Activated B cell treated with CpG ODN at 0.5 μM for 24 hours (primary cell): ENCODE results near the gene PPIL6. TPM values are rescaled to one million over a fixed set of nuclear protein-coding genes. Genes with fewer than 3 reads are reported as not detected.

Source experiments
- ATAC-seq: fragments of 200-7000 bp; cut with Tn5 transposase; one replicate; pipeline ENCODE4 v1.10.0; 2021; ENCODE audit warnings: low read depth, mild to moderate bottlenecking, moderate library complexity
- CTCF ChIA-PET: fragments of 350-600 bp; sonication (Branson Sonifier 250); formaldehyde crosslinking; loops from one replicate; lab custom pipeline; 2021; ENCODE audit warnings: antibody characterized with exemption; lab: Charles Lee
- POLR2A ChIA-PET: fragments of 350-600 bp; sonication (Branson Sonifier 250); formaldehyde crosslinking; loops from one replicate; lab custom pipeline; 2021; ENCODE audit warnings: antibody characterized with exemption; lab: Charles Lee
- DNase-seq: peaks from one replicate; pipeline ENCODE4 v3.0.0; 2022
- H3K27ac Mint-ChIP-seq: one replicate; pipeline ENCODE4 v1.8.0; 2020; ENCODE audit warnings: mixed read lengths
- H3K27me3 Mint-ChIP-seq: one replicate; pipeline ENCODE4 v1.8.0; 2021; ENCODE audit warnings: mixed read lengths
- H3K36me3 Mint-ChIP-seq: one replicate; pipeline ENCODE4 v1.8.0; 2021; ENCODE audit warnings: low read depth, mixed read lengths
- H3K4me1 Mint-ChIP-seq: one replicate; pipeline ENCODE4 v1.8.0; 2021; ENCODE audit warnings: mixed read lengths
- H3K4me3 Mint-ChIP-seq: one replicate; pipeline ENCODE4 v1.8.0; 2020; ENCODE audit warnings: mild to moderate bottlenecking, mixed read lengths
- H3K9me3 Mint-ChIP-seq: one replicate; pipeline ENCODE4 v1.8.0; 2020; ENCODE audit warnings: mixed read lengths
- intact Hi-C: fragments of 100-400 bp; cut with micrococcal nuclease; formaldehyde crosslinking; loops from one replicate; pipeline ENCODE4 v1.15.1; 2024
- total RNA-seq: library from RNA; stranded (reverse); gene quantifications from 2 replicates; pipeline ENCODE4 v1.2.3, GENCODE V29; 2022
- TF ChIP-seq, protein P1 (sequence below): fragments of 200-600 bp; IDR thresholded peaks from one replicate; pipeline ENCODE4 v1.8.0; 2022; ENCODE audit warnings: antibody characterized with exemption, mild to moderate bottlenecking

The PPIL6 gene
- total RNA-seq, 1 donor from 2014 or later = 0.91 TPM

- intact Hi-C loops = no loop called here
- DNase-seq (no peak), ATAC-seq (no peak)
- ChIA-PET CTCF (no interaction called here), POLR2A (interaction anchor here (0.8 kb wide), 1 partner anchor 19 kb away, joined by 3 read pairs; no protein-coding TSS in a partner anchor)
- Mint-ChIP-seq H3K9me3 (no peaks in the 10 kb centered on the region), H3K4me1 (peaks cover 7% of the 10 kb centered on the region), H3K4me3 (no peak overlapping the region), H3K36me3 (peaks cover 1% of the 10 kb centered on the region), H3K27ac (no peak overlapping the region), H3K27me3 (no peaks in the 10 kb centered on the region)
- TF ChIP-seq, protein P1, sequence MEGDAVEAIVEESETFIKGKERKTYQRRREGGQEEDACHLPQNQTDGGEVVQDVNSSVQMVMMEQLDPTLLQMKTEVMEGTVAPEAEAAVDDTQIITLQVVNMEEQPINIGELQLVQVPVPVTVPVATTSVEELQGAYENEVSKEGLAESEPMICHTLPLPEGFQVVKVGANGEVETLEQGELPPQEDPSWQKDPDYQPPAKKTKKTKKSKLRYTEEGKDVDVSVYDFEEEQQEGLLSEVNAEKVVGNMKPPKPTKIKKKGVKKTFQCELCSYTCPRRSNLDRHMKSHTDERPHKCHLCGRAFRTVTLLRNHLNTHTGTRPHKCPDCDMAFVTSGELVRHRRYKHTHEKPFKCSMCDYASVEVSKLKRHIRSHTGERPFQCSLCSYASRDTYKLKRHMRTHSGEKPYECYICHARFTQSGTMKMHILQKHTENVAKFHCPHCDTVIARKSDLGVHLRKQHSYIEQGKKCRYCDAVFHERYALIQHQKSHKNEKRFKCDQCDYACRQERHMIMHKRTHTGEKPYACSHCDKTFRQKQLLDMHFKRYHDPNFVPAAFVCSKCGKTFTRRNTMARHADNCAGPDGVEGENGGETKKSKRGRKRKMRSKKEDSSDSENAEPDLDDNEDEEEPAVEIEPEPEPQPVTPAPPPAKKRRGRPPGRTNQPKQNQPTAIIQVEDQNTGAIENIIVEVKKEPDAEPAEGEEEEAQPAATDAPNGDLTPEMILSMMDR = no peak
Measured at GRCh38 chr6:109436041-109436440, 4.4 kb downstream of the PPIL6 start.

DNA sequence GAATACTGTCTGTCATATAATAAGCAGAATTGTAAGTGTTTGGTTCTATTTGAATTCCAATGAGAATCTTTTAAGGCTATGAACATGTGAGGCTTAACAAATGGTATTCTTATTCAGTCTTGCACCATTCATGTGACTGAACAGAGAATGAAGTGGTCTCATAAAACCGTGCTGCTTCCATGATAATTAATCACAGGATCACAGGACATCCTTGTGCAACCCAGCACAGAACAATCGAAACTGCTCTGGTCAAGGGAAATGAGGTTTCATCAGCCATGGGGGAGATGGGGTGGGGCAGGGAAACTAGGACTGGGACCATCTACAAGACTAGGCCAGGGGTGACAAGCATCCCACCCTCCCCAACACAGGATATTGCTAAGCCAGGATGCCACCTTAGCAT, 6.0 kb downstream of the PPIL6 start:
- Mint-ChIP-seq H3K4me3 (no peak overlapping the region), H3K9me3 (no peaks in the 10 kb centered on the region), H3K4me1 (peaks cover 2% of the 10 kb centered on the region), H3K27me3 (peaks cover 3% of the 10 kb centered on the region), H3K36me3 (no peaks in the 10 kb centered on the region), H3K27ac (no peak overlapping the region)
- ATAC-seq (no peak), DNase-seq (no peak)
- intact Hi-C loops = no loop called here
- ChIA-PET CTCF (no interaction called here), POLR2A (interaction anchor here (0.7 kb wide), 1 partner anchor 8 kb away, joined by 9 read pairs; no protein-coding TSS in a partner anchor)
- TF ChIP-seq, protein P1 = no peak

- H3K27me3 Mint-ChIP-seq = peaks cover 3% of the 10 kb centered on the region
- no peaks in the 10 kb centered on the region for H3K9me3 Mint-ChIP-seq
- H3K4me3 Mint-ChIP-seq = no peak overlapping the region
- H3K27ac Mint-ChIP-seq = no peak overlapping the region
- H3K4me1 Mint-ChIP-seq = no peaks in the 10 kb centered on the region
- ATAC-seq (no peak), DNase-seq (no peak)
- ChIA-PET CTCF (no interaction called here), POLR2A (no interaction called here)
- TF ChIP-seq, protein P1 = no peak
- intact Hi-C loops = no loop called here
- H3K36me3 Mint-ChIP-seq = no peaks in the 10 kb centered on the region
Measured at GRCh38 chr6:109429496-109429895, 10.9 kb downstream of the PPIL6 start.

GRCh38 chr6:109428889-109429477, 11.4 kb downstream of the PPIL6 start:
- Mint-ChIP-seq H3K4me3 (no peak overlapping the region), H3K36me3 (no peaks in the 10 kb centered on the region), H3K27ac (no peak overlapping the region), H3K27me3 (peaks cover 3% of the 10 kb centered on the region), H3K9me3 (no peaks in the 10 kb centered on the region), H3K4me1 (peaks cover 3% of the 10 kb centered on the region)
- ATAC-seq = no peak
- POLR2A ChIA-PET = no interaction called here
- no peak for DNase-seq
- intact Hi-C loops = no loop called here
- TF ChIP-seq, protein P1 = no peak
- CTCF ChIA-PET = no interaction called here

DNA sequence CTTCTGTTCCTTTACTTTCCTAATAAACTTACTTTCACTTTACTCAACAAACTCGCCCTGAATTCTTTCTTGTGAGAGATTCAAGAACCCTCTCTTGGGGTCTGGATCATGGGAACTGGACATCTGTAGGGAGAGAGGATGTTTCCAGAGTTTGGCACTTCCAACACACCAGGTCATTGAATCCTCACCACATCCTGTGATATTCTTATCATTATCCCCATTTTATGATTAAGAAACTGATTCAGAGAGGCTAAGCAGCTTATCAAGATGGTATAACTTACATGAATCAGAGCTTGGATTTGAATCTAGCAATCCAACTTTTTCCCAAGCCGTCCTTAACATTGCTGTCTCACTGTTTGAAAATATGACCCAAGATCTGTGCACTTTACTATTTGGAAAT, 15.5 kb downstream of the PPIL6 start:
- H3K4me1 Mint-ChIP-seq = peaks cover 6% of the 10 kb centered on the region
- peaks cover 3% of the 10 kb centered on the region for H3K27me3 Mint-ChIP-seq
- no peaks in the 10 kb centered on the region for H3K36me3 Mint-ChIP-seq
- no peak overlapping the region for H3K27ac Mint-ChIP-seq
- intact Hi-C loops = no loop called here
- ATAC-seq (no peak), DNase-seq (no peak)
- no peaks in the 10 kb centered on the region for H3K9me3 Mint-ChIP-seq
- TF ChIP-seq, protein P1 = no peak
- H3K4me3 Mint-ChIP-seq = no peak overlapping the region
- CTCF ChIA-PET = no interaction called here
- POLR2A ChIA-PET = no interaction called here
